ENCODE data around the gene SLC22A3. TPM values are rescaled to one million over a fixed set of nuclear protein-coding genes. Genes with fewer than 3 reads are reported as not detected.

The SLC22A3 gene
- total RNA-seq, 2 donors from 2014 or later = 0.35 to 0.48 TPM

GRCh38 chr6:160305926-160306713, 42.1 kb upstream of the SLC22A3 start:
- H3K9me3 ChIP-seq = peaks cover 0 to 16% of the 10 kb centered on the region in 2 donors
- TF ChIP-seq, protein P1, sequence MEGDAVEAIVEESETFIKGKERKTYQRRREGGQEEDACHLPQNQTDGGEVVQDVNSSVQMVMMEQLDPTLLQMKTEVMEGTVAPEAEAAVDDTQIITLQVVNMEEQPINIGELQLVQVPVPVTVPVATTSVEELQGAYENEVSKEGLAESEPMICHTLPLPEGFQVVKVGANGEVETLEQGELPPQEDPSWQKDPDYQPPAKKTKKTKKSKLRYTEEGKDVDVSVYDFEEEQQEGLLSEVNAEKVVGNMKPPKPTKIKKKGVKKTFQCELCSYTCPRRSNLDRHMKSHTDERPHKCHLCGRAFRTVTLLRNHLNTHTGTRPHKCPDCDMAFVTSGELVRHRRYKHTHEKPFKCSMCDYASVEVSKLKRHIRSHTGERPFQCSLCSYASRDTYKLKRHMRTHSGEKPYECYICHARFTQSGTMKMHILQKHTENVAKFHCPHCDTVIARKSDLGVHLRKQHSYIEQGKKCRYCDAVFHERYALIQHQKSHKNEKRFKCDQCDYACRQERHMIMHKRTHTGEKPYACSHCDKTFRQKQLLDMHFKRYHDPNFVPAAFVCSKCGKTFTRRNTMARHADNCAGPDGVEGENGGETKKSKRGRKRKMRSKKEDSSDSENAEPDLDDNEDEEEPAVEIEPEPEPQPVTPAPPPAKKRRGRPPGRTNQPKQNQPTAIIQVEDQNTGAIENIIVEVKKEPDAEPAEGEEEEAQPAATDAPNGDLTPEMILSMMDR (IDR thresholded peaks at IDR 0.05) = no peak
- no peak overlapping the region for H3K4me3 ChIP-seq
- no peaks in the 10 kb centered on the region for H3K27me3 ChIP-seq
- H3K27ac ChIP-seq = no peak overlapping the region
- H3K4me1 ChIP-seq = no peaks in the 10 kb centered on the region
- H3K36me3 ChIP-seq = no peaks in the 10 kb centered on the region
- DNase-seq (ENCODE audit: low spot score) = no peak

DNA sequence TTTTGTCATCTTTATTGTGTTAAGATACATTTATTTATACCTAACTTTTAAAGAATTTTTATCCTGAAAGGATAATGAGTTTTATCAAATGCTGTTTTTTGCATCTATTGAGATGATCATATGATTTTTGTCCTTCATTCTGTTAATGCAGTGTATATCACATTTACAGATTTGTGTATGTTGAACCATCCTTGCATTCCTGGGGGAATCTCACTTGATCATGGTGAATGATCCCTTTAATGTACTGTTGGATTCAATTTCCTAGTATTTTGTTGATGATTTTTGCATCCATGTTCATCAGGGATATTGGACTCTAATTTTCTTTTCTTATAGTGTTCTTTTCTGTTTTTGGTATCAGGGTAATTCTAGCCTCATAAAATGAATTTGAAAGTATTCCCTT, 38.5 kb upstream of the SLC22A3 start:
- peaks cover 0 to 42% of the 10 kb centered on the region in 2 donors for H3K9me3 ChIP-seq

GRCh38 chr6:160312900-160313299, 35.3 kb upstream of the SLC22A3 start:
- TF ChIP-seq, protein P1 (IDR thresholded peaks at IDR 0.05) = no peak
- no peaks in the 10 kb centered on the region for H3K4me1 ChIP-seq
- no peak overlapping the region for H3K4me3 ChIP-seq
- H3K36me3 ChIP-seq = no peaks in the 10 kb centered on the region
- H3K27me3 ChIP-seq = no peaks in the 10 kb centered on the region
- no peak overlapping the region for H3K27ac ChIP-seq
- peaks cover 0 to 42% of the 10 kb centered on the region in 2 donors for H3K9me3 ChIP-seq
- no peak for DNase-seq (ENCODE audit: low spot score)

More for the DNA sequence above, 38.5 kb upstream of the SLC22A3 start:
- Histone ChIP-seq H3K27me3 (no peaks in the 10 kb centered on the region), H3K36me3 (no peaks in the 10 kb centered on the region), H3K4me1 (no peaks in the 10 kb centered on the region), H3K4me3 (no peak overlapping the region), H3K27ac (no peak overlapping the region)
- DNase-seq (ENCODE audit: low spot score) = no peak
- TF ChIP-seq, protein P1 (IDR thresholded peaks at IDR 0.05) = no peak

GRCh38 chr6:160315310-160315709, 32.9 kb upstream of the SLC22A3 start:
- Histone ChIP-seq H3K36me3 (no peaks in the 10 kb centered on the region), H3K27ac (no peak overlapping the region), H3K27me3 (no peaks in the 10 kb centered on the region), H3K4me3 (no peak overlapping the region), H3K4me1 (no peaks in the 10 kb centered on the region), H3K9me3 (peaks cover 0 to 28% of the 10 kb centered on the region in 2 donors)
- TF ChIP-seq, protein P1 (IDR thresholded peaks at IDR 0.05) = no peak
- no peak for DNase-seq (ENCODE audit: low spot score)

GRCh38 chr6:160316261-160316660, 31.9 kb upstream of the SLC22A3 start:
- DNase-seq (ENCODE audit: low spot score) = no peak
- H3K4me1 ChIP-seq = no peaks in the 10 kb centered on the region
- TF ChIP-seq, protein P1 (IDR thresholded peaks at IDR 0.05) = no peak
- no peak overlapping the region for H3K4me3 ChIP-seq
- H3K27me3 ChIP-seq = no peaks in the 10 kb centered on the region
- no peak overlapping the region for H3K27ac ChIP-seq
- no peaks in the 10 kb centered on the region for H3K36me3 ChIP-seq
- peaks cover 0 to 31% of the 10 kb centered on the region in 2 donors for H3K9me3 ChIP-seq
